Cardiac muscle cell (in vitro differentiated cells and primary cell): Measurements from ENCODE around the gene TMOD1. TPM values are rescaled to one million over a fixed set of nuclear protein-coding genes. Genes with fewer than 3 reads are reported as not detected.
"Not testable (repeated sequence)": the region's sequence is repeated elsewhere in the genome, so short reads cannot be mapped to it uniquely, and the experiment has no call there.

ENCODE experiments used
- DNase-seq, 2 donors: peaks; one replicate each; pipeline versions ENCODE4 v3.0.0 to v3.0.0-alpha.2; 2010 to 2017; ENCODE audit warnings: low read depth in 1 of 2, low spot score in 1 of 2
- H3K27ac ChIP-seq: fragments of 200-600 bp; sonication (generic); 2 replicates; pipeline ENCODE4 v1.5.1; 2016
- H3K27me3 ChIP-seq: fragments of 200-600 bp; sonication (generic); 2 replicates; pipeline ENCODE4 v1.6.0; 2016; ENCODE audit warnings: control low read depth
- H3K36me3 ChIP-seq: fragments of 200-600 bp; sonication (generic); 2 replicates; pipeline ENCODE4 v1.5.1; 2016; ENCODE audit warnings: control low read depth
- H3K4me1 ChIP-seq: fragments of 200-600 bp; sonication (generic); 2 replicates; pipeline ENCODE4 v1.8.1; 2017; ENCODE audit warnings: low read depth, mild to moderate bottlenecking, mixed run types
- H3K4me3 ChIP-seq: fragments of 200-600 bp; sonication (generic); 2 replicates; pipeline ENCODE4 v1.5.1; 2016; ENCODE audit warnings: mild to moderate bottlenecking
- H3K9me3 ChIP-seq: fragments of 200-600 bp; sonication (generic); 2 replicates; pipeline ENCODE4 v1.5.1; 2017; ENCODE audit warnings: low read depth, mild to moderate bottlenecking, control low read depth
- polyA plus RNA-seq: library from polyadenylated mRNA; unstranded; fragments of >200 nt; fragmentation: Nextera tagmentation; extraction: Ambion mirVana; gene quantifications from 2 replicates; pipeline ENCODE4 v1.2.1, GENCODE V29; 2016
- total RNA-seq: library from RNA; depleted of rRNA; stranded (reverse); fragments of >200 nt; gene quantifications from 2 replicates; pipeline ENCODE4 v1.2.3, GENCODE V29; 2016
- TF ChIP-seq, protein P1 (sequence below): IDR thresholded peaks from 2 replicates; pipeline ENCODE4 v1.5.1; 2012; ENCODE audit warnings: low read depth, mild to moderate bottlenecking, low read length

Gene TMOD1
- total and polyA plus RNA-seq, 2 experiments from 2014 or later: 75.7 to 168 TPM

DNA sequence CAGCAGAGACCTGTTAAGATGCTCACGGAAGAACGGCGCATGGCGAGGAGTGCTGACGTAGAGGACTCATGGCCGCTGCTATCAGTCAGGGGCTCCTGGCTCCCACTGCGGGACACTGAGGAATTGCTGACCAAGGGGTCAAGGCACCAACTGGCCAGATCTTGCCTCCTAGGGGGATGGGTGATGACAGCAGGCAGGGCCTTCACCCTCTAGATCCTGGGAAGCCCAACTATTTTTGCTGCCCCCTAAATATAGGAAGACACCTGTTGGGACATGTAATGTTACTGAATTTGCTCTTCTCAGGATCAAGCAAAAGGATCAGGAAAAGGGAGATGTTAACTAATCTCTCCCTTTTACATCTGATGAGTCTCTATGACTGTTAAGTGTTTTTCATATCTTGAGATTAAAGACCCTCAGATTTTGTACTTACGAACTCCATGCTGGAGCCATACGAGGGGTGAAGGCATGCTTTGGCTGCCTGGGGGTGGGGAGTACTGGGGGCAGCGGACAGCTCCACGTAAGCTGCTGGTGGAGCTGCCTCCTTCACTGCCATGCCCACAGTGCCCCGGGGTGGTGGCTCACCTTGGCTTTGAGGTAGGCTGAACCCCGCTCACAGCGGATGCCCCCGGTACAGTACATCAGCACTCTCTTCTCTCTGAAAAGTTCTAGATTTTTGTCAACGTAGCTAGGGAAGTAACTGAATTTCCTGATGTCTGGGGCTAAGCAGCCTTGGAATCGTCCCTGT, 103.6 kb downstream of the TMOD1 start:
- no peak for DNase-seq
- H3K27me3 ChIP-seq: no peaks in the 10 kb centered on the region
- H3K4me3 ChIP-seq: no peak overlapping the region
- peak overlapping the region; percentile 74 for H3K27ac ChIP-seq
- H3K4me1 ChIP-seq: peaks cover 22% of the 10 kb centered on the region
- no peaks in the 10 kb centered on the region for H3K9me3 ChIP-seq
- TF ChIP-seq, protein P1, sequence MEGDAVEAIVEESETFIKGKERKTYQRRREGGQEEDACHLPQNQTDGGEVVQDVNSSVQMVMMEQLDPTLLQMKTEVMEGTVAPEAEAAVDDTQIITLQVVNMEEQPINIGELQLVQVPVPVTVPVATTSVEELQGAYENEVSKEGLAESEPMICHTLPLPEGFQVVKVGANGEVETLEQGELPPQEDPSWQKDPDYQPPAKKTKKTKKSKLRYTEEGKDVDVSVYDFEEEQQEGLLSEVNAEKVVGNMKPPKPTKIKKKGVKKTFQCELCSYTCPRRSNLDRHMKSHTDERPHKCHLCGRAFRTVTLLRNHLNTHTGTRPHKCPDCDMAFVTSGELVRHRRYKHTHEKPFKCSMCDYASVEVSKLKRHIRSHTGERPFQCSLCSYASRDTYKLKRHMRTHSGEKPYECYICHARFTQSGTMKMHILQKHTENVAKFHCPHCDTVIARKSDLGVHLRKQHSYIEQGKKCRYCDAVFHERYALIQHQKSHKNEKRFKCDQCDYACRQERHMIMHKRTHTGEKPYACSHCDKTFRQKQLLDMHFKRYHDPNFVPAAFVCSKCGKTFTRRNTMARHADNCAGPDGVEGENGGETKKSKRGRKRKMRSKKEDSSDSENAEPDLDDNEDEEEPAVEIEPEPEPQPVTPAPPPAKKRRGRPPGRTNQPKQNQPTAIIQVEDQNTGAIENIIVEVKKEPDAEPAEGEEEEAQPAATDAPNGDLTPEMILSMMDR: no peak
- peaks cover 38% of the 10 kb centered on the region for H3K36me3 ChIP-seq

DNA sequence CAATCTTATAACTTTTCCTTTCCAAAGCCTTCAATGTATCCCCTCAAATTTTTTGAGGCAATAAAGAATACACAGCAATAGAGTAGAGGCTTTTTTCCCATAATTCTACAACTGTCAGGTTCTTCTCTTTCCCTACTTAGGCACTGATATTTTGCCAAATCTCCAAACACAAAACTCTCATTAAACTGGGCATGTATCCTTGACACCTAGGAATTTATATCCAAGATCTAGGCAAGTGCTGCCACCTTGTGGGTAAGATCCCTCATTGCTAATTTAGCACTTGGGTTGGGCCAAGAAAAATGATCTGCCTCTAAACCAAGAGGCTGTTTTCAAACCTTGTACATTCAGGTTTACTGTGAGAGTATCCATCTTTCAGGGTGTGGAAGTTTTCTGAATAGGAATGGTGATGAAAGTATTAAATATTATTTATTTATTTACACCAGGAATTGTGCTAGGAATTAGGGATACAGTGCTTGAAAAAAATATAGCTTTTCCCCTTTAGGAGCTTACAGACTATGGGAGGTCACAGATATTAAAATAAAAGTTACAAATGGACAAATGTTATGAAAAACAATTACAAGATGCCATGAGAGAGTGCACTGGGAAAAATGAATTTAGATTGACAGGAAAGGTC, 114.1 kb downstream of the TMOD1 start:
- DNase-seq: peak; percentile 76 to 80
- peak overlapping the region; percentile 53 for H3K27ac ChIP-seq
- H3K4me3 ChIP-seq: no peak overlapping the region
- peaks cover 20% of the 10 kb centered on the region for H3K36me3 ChIP-seq
- H3K27me3 ChIP-seq: no peaks in the 10 kb centered on the region
- TF ChIP-seq, protein P1: peak; percentile 81
- no peaks in the 10 kb centered on the region for H3K4me1 ChIP-seq
- H3K9me3 ChIP-seq: no peaks in the 10 kb centered on the region

DNA sequence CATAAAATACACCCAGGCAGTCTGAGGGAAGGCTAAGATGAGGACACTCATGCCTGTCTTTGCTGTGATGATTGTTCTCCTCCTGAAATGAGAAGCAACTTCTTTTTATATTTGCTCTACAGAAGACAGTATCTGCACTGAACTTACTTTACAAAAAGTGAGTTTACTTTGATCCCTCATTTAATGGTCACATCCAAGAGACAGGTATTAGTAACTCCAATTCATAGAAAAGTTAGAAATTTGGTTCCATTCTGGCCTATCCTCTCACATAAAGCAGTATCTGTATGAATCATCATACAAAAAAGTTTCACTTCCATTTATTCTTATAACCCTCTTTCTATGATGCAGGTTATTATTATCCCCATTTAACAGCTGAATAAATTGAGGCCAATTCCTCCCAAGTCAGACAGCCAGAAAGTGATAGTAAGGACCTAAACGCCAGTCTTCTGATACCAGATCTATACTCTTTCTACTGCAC, 116.5 kb downstream of the TMOD1 start:
- Histone ChIP-seq H3K27ac (no peak overlapping the region), H3K27me3 (no peaks in the 10 kb centered on the region), H3K36me3 (peaks cover 12% of the 10 kb centered on the region), H3K4me1 (no peaks in the 10 kb centered on the region), H3K9me3 (no peaks in the 10 kb centered on the region), H3K4me3 (no peak overlapping the region)
- TF ChIP-seq, protein P1: no peak
- no peak for DNase-seq

DNA sequence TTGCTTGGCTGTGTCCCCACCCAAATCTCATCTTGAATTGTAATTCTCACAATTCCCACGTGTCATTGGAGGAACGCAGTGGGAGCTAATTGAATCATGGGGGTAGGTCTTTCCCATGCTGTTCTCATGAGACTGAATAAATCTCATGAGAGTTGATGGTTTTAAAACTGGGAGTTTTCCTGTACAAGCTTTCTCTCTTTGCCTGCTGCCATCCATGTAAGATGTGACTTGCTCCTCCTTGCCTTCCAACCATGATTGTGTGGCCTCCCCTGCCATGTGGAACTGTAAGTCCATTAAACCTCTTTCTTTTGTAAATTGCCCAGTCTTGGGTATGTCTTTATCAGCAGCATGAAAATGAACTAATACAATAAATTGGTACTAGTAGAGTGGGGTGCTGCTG, 118.6 kb downstream of the TMOD1 start:
- H3K9me3 ChIP-seq, H3K27me3 ChIP-seq, H3K4me3 ChIP-seq, DNase-seq, H3K27ac ChIP-seq, H3K4me1 ChIP-seq: not testable (repeated sequence)
- peaks cover 12% of the 10 kb centered on the region for H3K36me3 ChIP-seq

GRCh38 chr9:97622483-97622882, 121.0 kb downstream of the TMOD1 start:
- H3K36me3 ChIP-seq, DNase-seq, H3K27ac ChIP-seq, H3K9me3 ChIP-seq, H3K4me3 ChIP-seq, H3K27me3 ChIP-seq: not testable (repeated sequence)
- peaks cover 28% of the 10 kb centered on the region for H3K4me1 ChIP-seq

DNA sequence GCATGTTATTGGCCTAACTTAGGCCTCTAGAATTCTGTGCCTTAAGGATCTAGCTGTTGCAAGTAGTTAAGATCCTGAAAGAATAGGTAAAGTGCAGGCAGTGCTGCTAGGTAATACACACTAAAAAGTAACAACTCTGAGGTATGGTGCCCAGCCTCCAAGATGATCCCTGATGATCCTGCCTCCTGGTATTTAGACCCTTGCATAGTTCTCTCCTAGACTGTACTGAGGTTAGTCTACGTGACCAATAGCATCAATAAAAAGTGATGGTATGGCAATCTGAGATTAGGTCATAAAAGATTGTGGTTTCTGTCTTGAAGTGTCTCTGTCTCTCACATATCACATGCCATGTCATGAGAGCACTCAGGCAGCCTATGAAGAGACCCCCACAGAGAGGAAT, 122.5 kb downstream of the TMOD1 start:
- DNase-seq: no peak
- peaks cover 42% of the 10 kb centered on the region for H3K4me1 ChIP-seq
- peak overlapping the region; percentile 48 for H3K27ac ChIP-seq
- TF ChIP-seq, protein P1: no peak
- no peaks in the 10 kb centered on the region for H3K9me3 ChIP-seq
- H3K4me3 ChIP-seq: no peak overlapping the region
- H3K27me3 ChIP-seq: no peaks in the 10 kb centered on the region
- H3K36me3 ChIP-seq: no peaks in the 10 kb centered on the region
